ENCODE results near the gene SPEG.

GRCh38 chr2:219460424-219460926, 25.8 kb downstream of the SPEG start:
- TF ChIP-seq SUZ12 (IDR thresholded peaks at IDR 0.05; ENCODE audit: extremely low read depth, insufficient read depth, insufficient read length): no peak
- TF ChIP-seq YY1 (IDR thresholded peaks at IDR 0.05; ENCODE audit: insufficient read depth, insufficient read length): no peak
